ENCODE measurements around the gene RBPMS2.

DNA sequence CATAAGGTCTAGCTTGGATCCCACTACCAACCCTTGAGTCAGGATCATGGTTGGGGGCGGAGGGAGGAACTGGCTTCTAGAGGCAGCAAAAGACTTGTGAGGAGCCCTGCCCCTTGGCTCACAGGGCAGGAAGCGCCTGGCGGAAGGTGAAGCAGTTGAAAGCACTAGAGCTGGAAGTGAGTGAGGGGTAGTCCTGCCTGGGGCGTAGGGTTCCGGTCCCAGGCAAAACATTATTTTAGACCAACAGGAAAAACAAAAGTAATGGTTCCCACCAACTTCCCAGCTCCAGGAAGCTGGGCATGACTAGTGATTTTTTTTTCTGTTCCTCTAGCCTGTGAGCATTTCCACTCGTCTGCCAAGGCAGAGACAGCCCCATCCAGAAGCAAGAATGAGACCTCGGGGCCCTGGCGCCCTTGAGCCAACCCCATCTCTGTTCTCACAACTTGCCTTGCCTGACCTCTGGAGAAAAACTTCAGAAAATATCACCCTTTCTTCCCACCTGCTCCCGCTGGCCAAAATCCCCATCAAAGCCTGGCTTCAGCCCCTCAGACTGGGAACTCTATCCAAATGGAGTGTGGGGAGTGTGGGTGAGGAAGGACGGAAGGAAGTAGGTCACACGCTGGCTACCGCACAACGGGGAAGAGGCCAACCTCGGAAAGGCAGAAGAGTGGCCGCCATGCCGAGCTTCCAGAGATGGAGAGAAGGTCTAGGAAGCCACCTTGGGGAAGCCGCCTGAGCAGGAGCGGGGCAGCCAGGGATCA lies 57.5 kb downstream of the RBPMS2 start:
- TF ChIP-seq CTCF (IDR thresholded peaks at IDR 0.05): no peak
- no peak for TF ChIP-seq POLR2A (IDR thresholded peaks at IDR 0.05)

Data from uterus (tissue), 2 donors.